GM23338 (cell line): ENCODE measurements around the gene PTPRB. TPM values are rescaled to one million over a fixed set of nuclear protein-coding genes. Genes with fewer than 3 reads are reported as not detected.

Experiments
- ATAC-seq: fragments of 200-7000 bp; cut with Tn5 transposase; 3 replicates; pipeline ENCODE4 v1.9.1; 2020
- DNase-seq: peaks from one replicate; pipeline ENCODE4 v3.0.0-alpha.2; 2015; ENCODE audit warnings: low spot score
- H2AFZ ChIP-seq: fragments of 200-600 bp; sonication (generic); 2 replicates; pipeline ENCODE4 v1.8.0; 2016; ENCODE audit warnings: antibody characterized with exemption, mild to moderate bottlenecking, moderate library complexity
- H3F3A ChIP-seq: fragments of 200-600 bp; sonication (generic); replicated peaks from 2 replicates; pipeline ENCODE4 v1.8.0; 2017; ENCODE audit warnings: antibody characterized with exemption, mixed run types, low read depth
- H3K27ac ChIP-seq: fragments of 200-600 bp; sonication (generic); 2 replicates; pipeline ENCODE4 v1.6.1; 2016; ENCODE audit warnings: low read depth
- H3K27me3 ChIP-seq: fragments of 200-600 bp; sonication (generic); 2 replicates; pipeline ENCODE4 v1.8.0; 2016; ENCODE audit warnings: mild to moderate bottlenecking, mixed run types, moderate library complexity; ENCODE audit not compliant: insufficient read depth
- H3K36me3 ChIP-seq: fragments of 200-600 bp; sonication (generic); 2 replicates; pipeline ENCODE4 v1.8.0; 2016; ENCODE audit warnings: mild to moderate bottlenecking; ENCODE audit not compliant: insufficient read depth
- H3K4me1 ChIP-seq: fragments of 200-600 bp; sonication (generic); 2 replicates; pipeline ENCODE4 v1.8.0; 2016; ENCODE audit warnings: mild to moderate bottlenecking, moderate library complexity; ENCODE audit not compliant: insufficient read depth
- H3K4me2 ChIP-seq: fragments of 200-600 bp; sonication (generic); 2 replicates; pipeline ENCODE4 v1.7.1; 2017; ENCODE audit warnings: mixed run types
- H3K4me3 ChIP-seq: fragments of 200-600 bp; sonication (generic); 2 replicates; pipeline ENCODE4 v1.6.1; 2016; ENCODE audit warnings: mixed run types
- H3K79me2 ChIP-seq: fragments of 200-600 bp; sonication (generic); replicated peaks from 2 replicates; pipeline ENCODE4 v1.8.0; 2017; ENCODE audit warnings: mild to moderate bottlenecking; ENCODE audit not compliant: insufficient read depth
- H3K9me2 ChIP-seq: fragments of 200-600 bp; sonication (generic); 2 replicates; pipeline ENCODE4 v1.8.0; 2017; ENCODE audit not compliant: insufficient read depth
- H4K20me1 ChIP-seq: fragments of 200-600 bp; sonication (generic); replicated peaks from 2 replicates; pipeline ENCODE4 v1.8.0; 2017; ENCODE audit warnings: mild to moderate bottlenecking; ENCODE audit not compliant: insufficient read depth
- H3K27ac Mint-ChIP-seq: 2 replicates; pipeline ENCODE4 v1.8.0; 2020; ENCODE audit warnings: inconsistent platforms, mild to moderate bottlenecking, moderate library complexity, mixed read lengths
- H3K27me3 Mint-ChIP-seq: 3 replicates; pipeline ENCODE4 v1.8.0; 2022; ENCODE audit warnings: low read depth, mild to moderate bottlenecking, moderate library complexity, mixed read lengths, inconsistent platforms; ENCODE audit not compliant: insufficient read depth, poor library complexity
- H3K36me3 Mint-ChIP-seq: 3 replicates; pipeline ENCODE4 v1.8.0; 2021; ENCODE audit warnings: low read depth, mild to moderate bottlenecking, inconsistent platforms, moderate library complexity, mixed read lengths
- H3K4me1 Mint-ChIP-seq: 3 replicates; pipeline ENCODE4 v1.8.0; 2020; ENCODE audit warnings: mild to moderate bottlenecking, inconsistent platforms, mixed read lengths
- H3K4me3 Mint-ChIP-seq: 3 replicates; pipeline ENCODE4 v1.8.0; 2021; ENCODE audit warnings: moderate library complexity, mild to moderate bottlenecking, inconsistent platforms, mixed read lengths
- H3K9me3 Mint-ChIP-seq: 3 replicates; pipeline ENCODE4 v1.8.0; 2020; ENCODE audit warnings: moderate library complexity, mild to moderate bottlenecking, inconsistent platforms, mixed read lengths
- CREB1 ChIP-seq: fragments of 250-450 bp; sonication (Bioruptor Pico); IDR thresholded peaks from 2 replicates; pipeline ENCODE4 v1.5.0; 2020; ENCODE audit warnings: low read depth, mild to moderate bottlenecking, moderate library complexity
- CTCF ChIP-seq, 2 experiments: fragments of 200-600 bp in 1 of 2; sonication (generic) in 1 of 2; conservative IDR thresholded peaks; 2 replicates each; pipeline versions ENCODE4 v1.5.1 to v1.6.1; 2016 to 2017; ENCODE audit warnings: antibody characterized with exemption in 2 of 2, low read depth in 2 of 2, mild to moderate bottlenecking in 2 of 2, moderate library complexity in 1 of 2
- ETS1 ChIP-seq: IDR thresholded peaks from 2 replicates; pipeline ENCODE4 v1.6.1; 2016; ENCODE audit warnings: antibody characterized with exemption
- EZH2 ChIP-seq: fragments of 200-600 bp; sonication (generic); IDR thresholded peaks from one replicate; pipeline ENCODE4 v1.8.0; 2017; ENCODE audit warnings: antibody characterized with exemption, mild to moderate bottlenecking, low read depth; ENCODE audit not compliant: unreplicated experiment
- EZH2phosphoT487 ChIP-seq: fragments of 200-600 bp; sonication (generic); IDR thresholded peaks from one replicate; pipeline ENCODE4 v1.8.1; 2018; ENCODE audit warnings: antibody characterized with exemption; ENCODE audit not compliant: unreplicated experiment
- JUNB ChIP-seq: IDR thresholded peaks from one replicate; pipeline ENCODE4 v1.6.1; 2016; ENCODE audit warnings: antibody characterized with exemption; ENCODE audit not compliant: unreplicated experiment
- NANOG ChIP-seq: IDR thresholded peaks from 2 replicates; pipeline ENCODE4 v1.6.1; 2016; ENCODE audit warnings: antibody characterized with exemption, borderline replicate concordance
- POLR2AphosphoS5 ChIP-seq: IDR thresholded peaks from 2 replicates; pipeline ENCODE4 v1.6.1; 2016; ENCODE audit warnings: antibody characterized with exemption, low read depth
- REST ChIP-seq: IDR thresholded peaks from one replicate; pipeline ENCODE4 v1.6.1; 2018; ENCODE audit warnings: antibody characterized with exemption; ENCODE audit not compliant: unreplicated experiment
- STAT1 ChIP-seq: IDR thresholded peaks from one replicate; pipeline ENCODE4 v1.6.1; 2016; ENCODE audit warnings: antibody characterized with exemption; ENCODE audit not compliant: unreplicated experiment
- ZNF114 ChIP-seq: fragments of 250-450 bp; sonication (Bioruptor Pico); IDR thresholded peaks from 2 replicates; pipeline ENCODE4 v1.5.0; 2020; ENCODE audit warnings: mild to moderate bottlenecking, moderate library complexity
- ZNF331 ChIP-seq: fragments of 250-450 bp; sonication (Bioruptor Pico); IDR thresholded peaks from 2 replicates; pipeline ENCODE4 v1.5.0; 2020; ENCODE audit warnings: low read depth, mild to moderate bottlenecking, moderate library complexity
- ZNF462 ChIP-seq: fragments of 250-450 bp; sonication (Bioruptor Pico); IDR thresholded peaks from 2 replicates; pipeline ENCODE4 v1.5.0; 2020; ENCODE audit warnings: mild to moderate bottlenecking, moderate library complexity
- polyA plus RNA-seq: library from polyadenylated mRNA; unstranded; fragments of >200 nt; fragmentation: Nextera tagmentation; extraction: Ambion mirVana; gene quantifications from 2 replicates; pipeline ENCODE4 v1.2.1, GENCODE V29; 2016
- total RNA-seq: library from RNA; depleted of rRNA; stranded (reverse); fragments of >200 nt; shearing (Covaris generic); gene quantifications from 2 replicates; pipeline ENCODE4 v1.2.3, GENCODE V29; 2014

PTPRB gene
- total and polyA plus RNA-seq, 2 experiments from 2014 or later = 0.13 to 1.7 TPM

- H3K79me2 ChIP-seq = no peaks in the 10 kb centered on the region
- TF ChIP-seq ETS1 = no peak
- no peak for TF ChIP-seq ZNF462 (CRISPR knock-in tag)
- no peak for TF ChIP-seq ZNF114 (CRISPR knock-in tag)
- no peak for TF ChIP-seq STAT1
- TF ChIP-seq CTCF (conservative IDR thresholded peaks at IDR 0.05; ENCODE audit: low read depth in 2 of 2) = no peak
- no peak for TF ChIP-seq CREB1 (CRISPR knock-in tag)
- no peak for TF ChIP-seq EZH2
- no peak for TF ChIP-seq REST
- TF ChIP-seq ZNF331 (CRISPR knock-in tag) = no peak
- no peak for TF ChIP-seq JUNB
- TF ChIP-seq NANOG = no peak
- TF ChIP-seq POLR2AphosphoS5 = no peak
- no peak for TF ChIP-seq EZH2phosphoT487
These were observed 77.8 kb downstream of the PTPRB start for GRCh38 chr12:70559390-70559789.

More at GRCh38 chr12:70559390-70559789, 77.8 kb downstream of the PTPRB start:
- H3K36me3 Mint-ChIP-seq = no peaks in the 10 kb centered on the region
- Histone ChIP-seq H3K4me3 (no peak overlapping the region), H3K36me3 (no peaks in the 10 kb centered on the region), H3K27ac (no peak overlapping the region), H2AFZ (no peak overlapping the region), H3K4me2 (no peak overlapping the region), H3F3A (no peaks in the 10 kb centered on the region), H3K9me2 (no peaks in the 10 kb centered on the region; the same call in 1 of the 2 replicates), H4K20me1 (no peaks in the 10 kb centered on the region), H3K4me1 (peaks cover 9% of the 10 kb centered on the region; the same call in 1 of the 2 replicates), H3K27me3 (no peaks in the 10 kb centered on the region)
- ATAC-seq (no peak), DNase-seq (no peak)
- peaks cover 5% of the 10 kb centered on the region; the same call in 2 of the 3 replicates for H3K4me1 Mint-ChIP-seq
- H3K27me3 Mint-ChIP-seq = peaks cover 4% of the 10 kb centered on the region
- no peak overlapping the region for H3K27ac Mint-ChIP-seq
- H3K9me3 Mint-ChIP-seq = no peaks in the 10 kb centered on the region; the same call in 1 of the 3 replicates
- no peak overlapping the region for H3K4me3 Mint-ChIP-seq
